ENCODE measurements around the gene RCCD1. TPM values are rescaled to one million over a fixed set of nuclear protein-coding genes. Genes with fewer than 3 reads are reported as not detected.

Gene RCCD1
- total RNA-seq, 1 experiment from 2014 or later, result 38.5 TPM

GRCh38 chr15:90981681-90982080 is 27.0 kb downstream of the RCCD1 start:
- Histone ChIP-seq H3K9me2 (ENCODE audit: insufficient read depth) (no peaks in the 10 kb centered on the region), H3K36me3 (ENCODE audit: control insufficient read depth in 1 of 2, insufficient read depth in 2 of 2, low read length in 2 of 2) (peaks cover 51 to 75% of the 10 kb centered on the region in 2 experiments), H4K20me1 (ENCODE audit: insufficient read depth) (no peaks in the 10 kb centered on the region), H3K4me2 (ENCODE audit: low read length) (no peak overlapping the region), H3K4me3 (replicated peaks in 1 of 2; ENCODE audit: low read depth in 1 of 2, low read length in 2 of 2) (no peak overlapping the region), H3K9ac (ENCODE audit: low read length) (no peak overlapping the region), H3K9me3 (ENCODE audit: control insufficient read depth in 1 of 2, insufficient read depth in 1 of 2, low read depth in 1 of 2, low read length in 2 of 2) (no peaks in the 10 kb centered on the region), H3K4me1 (ENCODE audit: control insufficient read depth in 1 of 2, insufficient read depth in 2 of 2, low read length in 2 of 2) (no peaks in the 10 kb centered on the region), H3K27me3 (ENCODE audit: insufficient read depth, low read length) (no peaks in the 10 kb centered on the region), H2AFZ (ENCODE audit: low read depth, low read length, poor library complexity, severe bottlenecking) (no peak overlapping the region), H3K27ac (ENCODE audit: low read depth, low read length) (no peak overlapping the region), H3K79me2 (ENCODE audit: insufficient read depth, low read length) (peaks cover 72% of the 10 kb centered on the region)
- ChIA-PET POLR2A (no interaction called here), RAD21 (ENCODE audit: low non-redundant PET in 1 of 2, low total read pairs in 2 of 2, uncharacterized antibody in 2 of 2, unreplicated experiment in 2 of 2) (no interaction called here), CTCF (no interaction called here)
- no peak for ATAC-seq
- TF ChIP-seq, protein P1, sequence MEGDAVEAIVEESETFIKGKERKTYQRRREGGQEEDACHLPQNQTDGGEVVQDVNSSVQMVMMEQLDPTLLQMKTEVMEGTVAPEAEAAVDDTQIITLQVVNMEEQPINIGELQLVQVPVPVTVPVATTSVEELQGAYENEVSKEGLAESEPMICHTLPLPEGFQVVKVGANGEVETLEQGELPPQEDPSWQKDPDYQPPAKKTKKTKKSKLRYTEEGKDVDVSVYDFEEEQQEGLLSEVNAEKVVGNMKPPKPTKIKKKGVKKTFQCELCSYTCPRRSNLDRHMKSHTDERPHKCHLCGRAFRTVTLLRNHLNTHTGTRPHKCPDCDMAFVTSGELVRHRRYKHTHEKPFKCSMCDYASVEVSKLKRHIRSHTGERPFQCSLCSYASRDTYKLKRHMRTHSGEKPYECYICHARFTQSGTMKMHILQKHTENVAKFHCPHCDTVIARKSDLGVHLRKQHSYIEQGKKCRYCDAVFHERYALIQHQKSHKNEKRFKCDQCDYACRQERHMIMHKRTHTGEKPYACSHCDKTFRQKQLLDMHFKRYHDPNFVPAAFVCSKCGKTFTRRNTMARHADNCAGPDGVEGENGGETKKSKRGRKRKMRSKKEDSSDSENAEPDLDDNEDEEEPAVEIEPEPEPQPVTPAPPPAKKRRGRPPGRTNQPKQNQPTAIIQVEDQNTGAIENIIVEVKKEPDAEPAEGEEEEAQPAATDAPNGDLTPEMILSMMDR (IDR thresholded peaks at IDR 0.05 in 2 of 3, conservative IDR thresholded peaks at IDR 0.05 in 1 of 3; ENCODE audit: borderline replicate concordance in 1 of 3, insufficient read depth in 1 of 3, low read depth in 2 of 3, low read length in 2 of 3), result no peak
- no peak for TF ChIP-seq CBX3 (IDR thresholded peaks at IDR 0.05; ENCODE audit: low read depth)
- no peak for TF ChIP-seq ELF1 (IDR thresholded peaks at IDR 0.05; ENCODE audit: borderline replicate concordance, low read depth)
- TF ChIP-seq ZFX (IDR thresholded peaks at IDR 0.05), result no peak
- TF ChIP-seq, protein P2, sequence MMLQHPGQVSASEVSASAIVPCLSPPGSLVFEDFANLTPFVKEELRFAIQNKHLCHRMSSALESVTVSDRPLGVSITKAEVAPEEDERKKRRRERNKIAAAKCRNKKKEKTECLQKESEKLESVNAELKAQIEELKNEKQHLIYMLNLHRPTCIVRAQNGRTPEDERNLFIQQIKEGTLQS (IDR thresholded peaks at IDR 0.05), result no peak
- no peak for TF ChIP-seq POLR2AphosphoS5 (IDR thresholded peaks at IDR 0.05; ENCODE audit: low read depth, low read length)
- TF ChIP-seq EGR1 (IDR thresholded peaks at IDR 0.05; ENCODE audit: low read depth), result no peak
- TF ChIP-seq POLR2A (IDR thresholded peaks at IDR 0.05; ENCODE audit: borderline replicate concordance, extremely low read depth, insufficient read depth, insufficient read length), result no peak
- TF ChIP-seq RAD21 (IDR thresholded peaks at IDR 0.05; ENCODE audit: low read depth), result no peak
- no peak for TF ChIP-seq EZH2 (IDR thresholded peaks at IDR 0.05)
- TF ChIP-seq CEBPB (IDR thresholded peaks at IDR 0.05; ENCODE audit: low read depth), result no peak
- TF ChIP-seq JUND (IDR thresholded peaks at IDR 0.05), result no peak
- TF ChIP-seq, protein P3, sequence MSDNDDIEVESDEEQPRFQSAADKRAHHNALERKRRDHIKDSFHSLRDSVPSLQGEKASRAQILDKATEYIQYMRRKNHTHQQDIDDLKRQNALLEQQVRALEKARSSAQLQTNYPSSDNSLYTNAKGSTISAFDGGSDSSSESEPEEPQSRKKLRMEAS (IDR thresholded peaks at IDR 0.05), result no peak
- no peak for TF ChIP-seq FOSL1 (IDR thresholded peaks at IDR 0.05; ENCODE audit: low read depth)
- no peak for TF ChIP-seq TCF7L2 (IDR thresholded peaks at IDR 0.05; ENCODE audit: borderline replicate concordance, extremely low read depth, insufficient read depth, insufficient read length)
- no peak for TF ChIP-seq SIN3A (IDR thresholded peaks at IDR 0.05; ENCODE audit: low read depth)
- TF ChIP-seq, protein P4, sequence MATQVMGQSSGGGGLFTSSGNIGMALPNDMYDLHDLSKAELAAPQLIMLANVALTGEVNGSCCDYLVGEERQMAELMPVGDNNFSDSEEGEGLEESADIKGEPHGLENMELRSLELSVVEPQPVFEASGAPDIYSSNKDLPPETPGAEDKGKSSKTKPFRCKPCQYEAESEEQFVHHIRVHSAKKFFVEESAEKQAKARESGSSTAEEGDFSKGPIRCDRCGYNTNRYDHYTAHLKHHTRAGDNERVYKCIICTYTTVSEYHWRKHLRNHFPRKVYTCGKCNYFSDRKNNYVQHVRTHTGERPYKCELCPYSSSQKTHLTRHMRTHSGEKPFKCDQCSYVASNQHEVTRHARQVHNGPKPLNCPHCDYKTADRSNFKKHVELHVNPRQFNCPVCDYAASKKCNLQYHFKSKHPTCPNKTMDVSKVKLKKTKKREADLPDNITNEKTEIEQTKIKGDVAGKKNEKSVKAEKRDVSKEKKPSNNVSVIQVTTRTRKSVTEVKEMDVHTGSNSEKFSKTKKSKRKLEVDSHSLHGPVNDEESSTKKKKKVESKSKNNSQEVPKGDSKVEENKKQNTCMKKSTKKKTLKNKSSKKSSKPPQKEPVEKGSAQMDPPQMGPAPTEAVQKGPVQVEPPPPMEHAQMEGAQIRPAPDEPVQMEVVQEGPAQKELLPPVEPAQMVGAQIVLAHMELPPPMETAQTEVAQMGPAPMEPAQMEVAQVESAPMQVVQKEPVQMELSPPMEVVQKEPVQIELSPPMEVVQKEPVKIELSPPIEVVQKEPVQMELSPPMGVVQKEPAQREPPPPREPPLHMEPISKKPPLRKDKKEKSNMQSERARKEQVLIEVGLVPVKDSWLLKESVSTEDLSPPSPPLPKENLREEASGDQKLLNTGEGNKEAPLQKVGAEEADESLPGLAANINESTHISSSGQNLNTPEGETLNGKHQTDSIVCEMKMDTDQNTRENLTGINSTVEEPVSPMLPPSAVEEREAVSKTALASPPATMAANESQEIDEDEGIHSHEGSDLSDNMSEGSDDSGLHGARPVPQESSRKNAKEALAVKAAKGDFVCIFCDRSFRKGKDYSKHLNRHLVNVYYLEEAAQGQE (IDR thresholded peaks at IDR 0.05; ENCODE audit: low read depth), result no peak
- no peak for TF ChIP-seq ZBTB33 (IDR thresholded peaks at IDR 0.05; ENCODE audit: extremely low read depth, insufficient replicate concordance, low read length)
- BruUV-seq (replicated peaks), result no TSS peak
- intact Hi-C loops (cut with micrococcal nuclease), result no loop called here
- no peak for DNase-seq (ENCODE audit: low read depth, low spot score)
